A549 (cell line): Measurements from ENCODE around the gene KCNAB1.

Experiments used
- MAZ ChIP-seq: fragments of 150-350 bp; IDR thresholded peaks from 2 replicates; pipeline ENCODE4 v1.6.1; 2014; ENCODE audit warnings: antibody characterized with exemption, low read depth, low read length, borderline replicate concordance
- RFX5 ChIP-seq: fragments of 450-650 bp; IDR thresholded peaks from 2 replicates; pipeline ENCODE4 v1.7.1; 2014; ENCODE audit warnings: antibody characterized with exemption, mild to moderate bottlenecking, moderate library complexity

DNA sequence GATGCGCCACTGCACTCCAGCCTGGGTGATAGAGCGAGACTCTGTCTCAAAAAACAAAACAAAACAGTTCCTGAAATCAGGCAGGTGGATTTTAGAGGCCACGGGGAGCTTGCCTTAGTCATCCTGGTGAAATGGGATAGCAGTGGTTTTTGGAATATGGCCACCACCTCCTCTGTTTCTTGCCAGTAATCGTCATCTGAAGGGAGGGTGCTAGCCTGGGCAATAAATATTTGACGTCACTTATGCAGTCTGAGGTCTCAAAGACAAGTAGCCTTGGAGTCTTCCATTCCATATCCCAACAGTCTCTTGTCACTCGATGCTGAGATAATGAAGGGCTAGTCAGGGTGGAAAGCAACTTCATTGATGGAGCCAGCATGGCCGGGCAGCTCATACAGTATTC lies 55.2 kb downstream of the KCNAB1 start:
- TF ChIP-seq RFX5 (no peak), MAZ (no peak)
